A673 (cell line): ENCODE data around the gene CRY2. TPM values are rescaled to one million over a fixed set of nuclear protein-coding genes. Genes with fewer than 3 reads are reported as not detected.

Source experiments
- BruUV-seq: library from RNA; stranded (reverse); fragments of 400-500 nt; replicated peaks from 2 replicates; lab custom pipeline; 2021; lab: Mats Ljungman, UMichigan
- CTCF ChIA-PET: fragments of 300-600 bp; sonication (Branson Sonifier 250); formaldehyde crosslinking; loops from one replicate; lab custom pipeline; 2022; ENCODE audit warnings: antibody characterized with exemption; lab: Charles Lee
- POLR2A ChIA-PET: fragments of 300-600 bp; sonication (Branson Sonifier 250); formaldehyde crosslinking; loops from one replicate; lab custom pipeline; 2022; ENCODE audit warnings: antibody characterized with exemption; ENCODE audit not compliant: low non-redundant PET; lab: Charles Lee
- DNase-seq: peaks from one replicate; pipeline ENCODE4 v3.0.0-alpha.2; 2015; ENCODE audit warnings: low spot score
- H3K27ac ChIP-seq: fragments of 200-600 bp; sonication (generic); 2 replicates; pipeline ENCODE4 v1.5.1; 2016; ENCODE audit warnings: mixed run types, low read depth, mild to moderate bottlenecking, mixed read lengths, antibody characterized with exemption, low read length; ENCODE audit not compliant: poor library complexity, severe bottlenecking
- H3K27me3 ChIP-seq: fragments of 200-600 bp; sonication (generic); replicated peaks from 2 replicates; pipeline ENCODE4 v1.6.1; 2017; ENCODE audit warnings: mixed run types, low read depth, mild to moderate bottlenecking, mixed read lengths, antibody characterized with exemption, low read length; ENCODE audit not compliant: insufficient read depth, poor library complexity
- H3K36me3 ChIP-seq: fragments of 200-600 bp; sonication (generic); 2 replicates; pipeline ENCODE4 v1.6.1; 2016; ENCODE audit warnings: mixed run types, mild to moderate bottlenecking, mixed read lengths, antibody characterized with exemption, low read length; ENCODE audit not compliant: insufficient read depth, poor library complexity, severe bottlenecking
- H3K4me1 ChIP-seq: fragments of 200-600 bp; sonication (generic); 2 replicates; pipeline ENCODE4 v1.6.1; 2017; ENCODE audit warnings: mixed run types, mild to moderate bottlenecking, mixed read lengths, antibody characterized with exemption, low read length; ENCODE audit not compliant: insufficient read depth, poor library complexity, severe bottlenecking
- H3K4me3 ChIP-seq: fragments of 200-600 bp; sonication (generic); 2 replicates; pipeline ENCODE4 v1.5.1; 2016; ENCODE audit warnings: low read depth, mixed run types, mild to moderate bottlenecking, mixed read lengths, low read length; ENCODE audit not compliant: poor library complexity, severe bottlenecking
- H3K9me3 ChIP-seq: fragments of 200-600 bp; sonication (generic); 2 replicates; pipeline ENCODE4 v1.6.1; 2016; ENCODE audit warnings: mixed run types, low read depth, mild to moderate bottlenecking, mixed read lengths, antibody characterized with exemption, low read length; ENCODE audit not compliant: poor library complexity, severe bottlenecking
- CTCF ChIP-seq: fragments of 300-800, 200-600 bp; sonication (generic); conservative IDR thresholded peaks from 2 replicates; pipeline ENCODE4 v1.5.1; 2017; ENCODE audit warnings: low read depth, mild to moderate bottlenecking, antibody characterized with exemption, low read length, moderate library complexity, mixed read lengths
- EZH2 ChIP-seq: fragments of 200-600 bp; sonication (generic); IDR thresholded peaks from 2 replicates; pipeline ENCODE4 v1.6.1; 2017; ENCODE audit warnings: borderline replicate concordance, low read depth, mild to moderate bottlenecking, mixed read lengths, antibody characterized with exemption, low read length; ENCODE audit not compliant: poor library complexity, severe bottlenecking
- intact Hi-C: fragments of 100-400 bp; cut with micrococcal nuclease; formaldehyde crosslinking; loops from one replicate; pipeline ENCODE4 v1.10.0; 2022; ENCODE audit not compliant: unreplicated experiment
- total RNA-seq: library from RNA; stranded (reverse); gene quantifications from 2 replicates; pipeline ENCODE4 v1.2.3, GENCODE V29; 2021

CRY2 gene
- total RNA-seq, 1 experiment from 2014 or later, result 46.4 TPM

GRCh38 chr11:45909594-45910475 is 62.6 kb downstream of the CRY2 start:
- CTCF ChIA-PET, result no interaction called here
- H3K4me1 ChIP-seq, result no peaks in the 10 kb centered on the region
- H3K36me3 ChIP-seq, result peaks cover 16% of the 10 kb centered on the region
- intact Hi-C loops, result no loop called here
- no peak overlapping the region for H3K4me3 ChIP-seq
- POLR2A ChIA-PET, result no interaction called here
- no peaks in the 10 kb centered on the region for H3K9me3 ChIP-seq
- DNase-seq, result no peak
- TF ChIP-seq CTCF, result no peak
- TF ChIP-seq EZH2, result no peak
- no TSS peak for BruUV-seq
- no peaks in the 10 kb centered on the region for H3K27me3 ChIP-seq
- H3K27ac ChIP-seq, result no peak overlapping the region

- Histone ChIP-seq H3K4me1 (no peaks in the 10 kb centered on the region), H3K27ac (no peak overlapping the region), H3K36me3 (peaks cover 20% of the 10 kb centered on the region), H3K27me3 (no peaks in the 10 kb centered on the region), H3K4me3 (no peak overlapping the region), H3K9me3 (no peaks in the 10 kb centered on the region)
- no peak for DNase-seq
- ChIA-PET CTCF (no interaction called here), POLR2A (no interaction called here)
- BruUV-seq, result no TSS peak
- no peak for TF ChIP-seq EZH2
- TF ChIP-seq CTCF, result no peak
- intact Hi-C loops, result no loop called here
These were observed 63.3 kb downstream of the CRY2 start for GRCh38 chr11:45910623-45911022.

- CTCF ChIA-PET, result no interaction called here
- peaks cover 20% of the 10 kb centered on the region for H3K36me3 ChIP-seq
These were observed 66.2 kb downstream of the CRY2 start for GRCh38 chr11:45913514-45913913.

More at GRCh38 chr11:45913514-45913913, 66.2 kb downstream of the CRY2 start:
- no peak for DNase-seq
- Histone ChIP-seq H3K4me3 (no peak overlapping the region), H3K4me1 (peaks cover 8% of the 10 kb centered on the region), H3K9me3 (no peaks in the 10 kb centered on the region), H3K27ac (no peak overlapping the region), H3K27me3 (no peaks in the 10 kb centered on the region)
- TF ChIP-seq CTCF, result no peak
- no peak for TF ChIP-seq EZH2
- POLR2A ChIA-PET, result no interaction called here
- intact Hi-C loops, result no loop called here
- BruUV-seq, result no TSS peak
